ENCODE measurements around the gene MAG. TPM values are rescaled to one million over a fixed set of nuclear protein-coding genes. Genes with fewer than 3 reads are reported as not detected.

MAG gene, protein sequence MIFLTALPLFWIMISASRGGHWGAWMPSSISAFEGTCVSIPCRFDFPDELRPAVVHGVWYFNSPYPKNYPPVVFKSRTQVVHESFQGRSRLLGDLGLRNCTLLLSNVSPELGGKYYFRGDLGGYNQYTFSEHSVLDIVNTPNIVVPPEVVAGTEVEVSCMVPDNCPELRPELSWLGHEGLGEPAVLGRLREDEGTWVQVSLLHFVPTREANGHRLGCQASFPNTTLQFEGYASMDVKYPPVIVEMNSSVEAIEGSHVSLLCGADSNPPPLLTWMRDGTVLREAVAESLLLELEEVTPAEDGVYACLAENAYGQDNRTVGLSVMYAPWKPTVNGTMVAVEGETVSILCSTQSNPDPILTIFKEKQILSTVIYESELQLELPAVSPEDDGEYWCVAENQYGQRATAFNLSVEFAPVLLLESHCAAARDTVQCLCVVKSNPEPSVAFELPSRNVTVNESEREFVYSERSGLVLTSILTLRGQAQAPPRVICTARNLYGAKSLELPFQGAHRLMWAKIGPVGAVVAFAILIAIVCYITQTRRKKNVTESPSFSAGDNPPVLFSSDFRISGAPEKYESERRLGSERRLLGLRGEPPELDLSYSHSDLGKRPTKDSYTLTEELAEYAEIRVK
- total RNA-seq (under 1 TPM in 2 of 5 donors, not detected in 3; 0.16 to 0.19 TPM), total RNA-seq (0 to 0.37 (median 0) reads per million in 29 experiments)
- total RNA-seq (2013): 0.07 TPM

DNA sequence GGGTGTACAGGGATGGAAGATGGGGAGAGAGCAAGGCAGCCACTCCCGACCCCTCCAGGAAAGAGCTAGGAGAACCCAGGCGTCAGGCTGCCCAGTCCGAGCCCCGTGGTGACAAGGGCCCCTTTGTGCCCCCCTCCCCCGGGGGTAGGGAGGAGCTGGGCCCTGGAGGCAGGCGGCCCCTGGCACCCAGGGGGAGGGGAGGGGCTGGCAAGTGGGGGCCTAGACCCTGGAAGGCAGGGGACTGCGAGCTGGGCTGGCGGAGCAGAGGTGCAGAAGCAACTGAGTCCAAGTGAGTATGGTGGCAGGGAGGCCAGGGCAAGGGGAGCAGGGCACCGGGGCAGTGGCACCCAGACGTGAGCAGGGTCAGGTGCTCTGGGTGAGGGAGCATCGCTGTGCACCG lies at the start of gene MAG:
Gene MAG (plus strand): TSS at position 246 of the 400 bp plus-strand sequence. CDS start 3,248 bp downstream, outside the sequence.
- Mint-ChIP-seq H3K9me3 (no peaks in the 10 kb centered on the region), H3K4me3 (no peak within 1 kb of the TSS), H3K36me3 (no peaks in the 10 kb centered on the region), H3K27me3 (peaks cover 0 to 3% of the 10 kb centered on the region in 2 donors), H3K4me1 (peaks cover 0 to 8% (median 7%) of the 10 kb centered on the region in 3 donors), H3K27ac (no peak within 1 kb of the TSS)
- no peak for DNase-seq
- peaks cover 0 to 11% of the 10 kb centered on the region in 2 experiments for H3K4me1 ChIP-seq (ENCODE audit: control insufficient read depth in 1 of 2, extremely low read depth in 1 of 2, insufficient read depth in 2 of 2, low read length in 2 of 2)
- no peaks in the 10 kb centered on the region for H3K36me3 ChIP-seq (ENCODE audit: control insufficient read depth in 2 of 2, extremely low read depth in 1 of 2, insufficient read depth in 1 of 2, low read length in 1 of 2)
- WGBS (ENCODE audit: insufficient coverage): 79% methylated on average over 10 of the region's 12 CpGs
- ChIA-PET POLR2A (no interaction called here), CTCF (interaction anchor here in 1 of 2 donors (0.5 kb wide), 1 partner anchor 40 kb away, joined by 4 read pairs; no protein-coding TSS in a partner anchor)
- H3K9me3 ChIP-seq: no peaks in the 10 kb centered on the region
- ATAC-seq (replicated peaks in 1 of 4): no peak
- no peak within 1 kb of the TSS for H3K27ac ChIP-seq (ENCODE audit: low read length)
- H3K27me3 ChIP-seq (replicated peaks in 1 of 2; ENCODE audit: control insufficient read depth in 2 of 2, extremely low read depth in 1 of 2, insufficient read depth in 2 of 2, low read length in 1 of 2): peaks cover 0 to 24% of the 10 kb centered on the region in 2 experiments
- no peak within 1 kb of the TSS for H3K4me3 ChIP-seq (ENCODE audit: control insufficient read depth in 1 of 2, extremely low read depth in 1 of 2, low read length in 1 of 2)

DNA sequence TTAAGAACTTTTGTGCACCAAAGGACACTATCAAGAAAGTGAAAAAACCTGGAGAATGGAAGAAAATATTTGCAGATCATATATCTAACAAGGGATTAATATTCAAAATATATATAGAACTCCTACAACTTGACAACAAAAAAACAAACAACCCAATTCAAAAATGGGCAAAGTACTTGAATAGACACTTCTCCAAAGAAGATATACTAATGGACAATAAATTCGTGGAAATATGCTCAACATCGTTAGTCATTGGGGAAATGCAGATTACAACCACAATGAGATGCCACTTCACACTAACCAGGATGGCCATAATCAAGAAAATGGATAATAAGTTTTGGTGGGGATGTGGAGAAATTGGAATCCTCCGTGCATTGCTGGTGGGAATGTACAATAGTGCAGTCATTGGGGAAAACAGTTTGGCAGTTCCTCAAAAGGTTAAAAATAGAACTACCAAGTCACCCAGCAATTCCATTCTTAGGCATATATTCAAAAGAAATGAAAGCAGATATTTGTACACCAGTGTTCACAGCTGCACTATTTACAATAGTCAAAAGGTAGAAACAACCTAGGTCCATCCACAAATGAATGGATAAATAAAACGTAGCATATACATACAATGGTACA lies 45.4 kb upstream of the MAG start:
- Mint-ChIP-seq H3K27ac (peak overlapping the region; percentile 24 to 96), H3K4me1 (peaks cover 29 to 46% (median 35%) of the 10 kb centered on the region in 3 donors)
- WGBS (ENCODE audit: insufficient coverage): no CpG with 5 or more reads among the region's 4 CpGs

DNA sequence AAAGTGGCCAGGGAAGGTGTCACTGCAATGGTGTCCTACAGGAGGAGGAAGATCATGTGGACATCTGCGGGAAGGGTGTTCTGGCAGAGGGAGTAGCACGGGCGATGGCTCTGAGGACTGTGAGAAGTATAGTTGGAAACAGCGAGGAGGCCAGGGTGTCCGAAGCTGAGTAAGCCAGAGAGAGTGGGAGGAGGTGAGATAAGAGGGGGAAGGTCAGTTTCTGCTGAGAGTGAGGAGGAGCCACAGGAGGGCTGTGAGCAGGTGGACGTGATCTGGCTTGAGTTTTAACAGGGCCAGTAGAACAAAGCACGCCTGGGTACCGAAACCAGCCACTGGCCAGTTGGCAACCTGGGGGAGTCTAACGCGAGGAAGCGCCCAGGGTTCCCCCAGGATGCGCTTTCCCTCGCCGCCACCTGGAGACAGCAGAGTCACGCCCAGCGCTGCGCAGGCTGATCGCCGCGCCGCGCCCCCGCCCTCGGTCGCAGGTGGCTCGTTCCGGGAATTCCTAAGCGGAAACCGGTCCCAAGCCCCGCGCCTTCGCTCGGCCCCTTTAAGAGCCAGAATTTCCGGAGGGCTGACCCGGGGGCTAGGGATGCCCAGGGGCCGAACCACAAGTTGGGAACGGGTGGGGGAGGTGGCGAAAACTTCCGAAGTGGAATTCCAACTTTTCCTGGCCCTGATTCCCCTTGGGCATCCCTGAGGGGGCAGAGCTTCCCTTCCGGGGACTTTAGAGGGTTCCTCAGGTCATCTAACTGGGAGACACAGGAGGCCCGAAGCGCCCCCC lies 44.2 kb upstream of the MAG start:
- H3K27ac Mint-ChIP-seq: peak overlapping the region; percentile 96 to 98
- CTCF ChIA-PET: interaction anchor here in 1 of 2 donors (1.0 kb wide), 1 partner anchor 247 kb away, joined by 3 read pairs; no protein-coding TSS in a partner anchor
- Histone ChIP-seq H3K4me3 (ENCODE audit: control insufficient read depth in 1 of 2, extremely low read depth in 1 of 2, low read length in 1 of 2) (peak overlapping the region; percentile 72 to 85), H3K27me3 (replicated peaks in 1 of 2; ENCODE audit: control insufficient read depth in 2 of 2, extremely low read depth in 1 of 2, insufficient read depth in 2 of 2, low read length in 1 of 2) (peaks cover 2 to 26% of the 10 kb centered on the region in 2 experiments), H3K9me3 (no peaks in the 10 kb centered on the region), H3K36me3 (ENCODE audit: control insufficient read depth in 2 of 2, extremely low read depth in 1 of 2, insufficient read depth in 1 of 2, low read length in 1 of 2) (no peaks in the 10 kb centered on the region), H3K27ac (ENCODE audit: low read length) (peak overlapping the region; percentile 90), H3K4me1 (ENCODE audit: control insufficient read depth in 1 of 2, extremely low read depth in 1 of 2, insufficient read depth in 2 of 2, low read length in 2 of 2) (peaks cover 3 to 31% of the 10 kb centered on the region in 2 experiments)
- H3K27me3 Mint-ChIP-seq: peaks cover 3 to 6% of the 10 kb centered on the region in 2 donors
- 5% methylated on average over 32 of the region's 42 CpGs for WGBS (ENCODE audit: insufficient coverage)
- POLR2A ChIA-PET: no interaction called here
- peaks cover 28 to 46% (median 39%) of the 10 kb centered on the region in 3 donors for H3K4me1 Mint-ChIP-seq
- peak in 28 of 35 experiments; percentile 28 to 76 (median 42) for DNase-seq
- H3K36me3 Mint-ChIP-seq: peaks cover 18% of the 10 kb centered on the region
- H3K4me3 Mint-ChIP-seq: peak overlapping the region; percentile 86 to 95 (median 91)
- peaks cover 4 to 11% (median 6%) of the 10 kb centered on the region in 3 donors for H3K9me3 Mint-ChIP-seq
- peak; percentile 38 to 56 (median 42) for ATAC-seq (replicated peaks in 1 of 4)

More for the DNA sequence above, 45.4 kb upstream of the MAG start:
- Mint-ChIP-seq H3K36me3 (peaks cover 16% of the 10 kb centered on the region), H3K27me3 (peaks cover 3 to 6% of the 10 kb centered on the region in 2 donors), H3K9me3 (peaks cover 4 to 11% (median 10%) of the 10 kb centered on the region in 3 donors), H3K4me3 (peak overlapping the region; percentile 86 to 95 (median 91))
- ATAC-seq (replicated peaks in 1 of 4) (no peak), DNase-seq (no peak)
- Histone ChIP-seq H3K27me3 (replicated peaks in 1 of 2; ENCODE audit: control insufficient read depth in 2 of 2, extremely low read depth in 1 of 2, insufficient read depth in 2 of 2, low read length in 1 of 2) (peaks cover 2 to 26% of the 10 kb centered on the region in 2 experiments), H3K27ac (ENCODE audit: low read length) (no peak overlapping the region), H3K36me3 (ENCODE audit: control insufficient read depth in 2 of 2, extremely low read depth in 1 of 2, insufficient read depth in 1 of 2, low read length in 1 of 2) (no peaks in the 10 kb centered on the region), H3K4me1 (ENCODE audit: control insufficient read depth in 1 of 2, extremely low read depth in 1 of 2, insufficient read depth in 2 of 2, low read length in 2 of 2) (peaks cover 3 to 31% of the 10 kb centered on the region in 2 experiments), H3K9me3 (peaks cover 3% of the 10 kb centered on the region), H3K4me3 (ENCODE audit: control insufficient read depth in 1 of 2, extremely low read depth in 1 of 2, low read length in 1 of 2) (no peak overlapping the region)
- ChIA-PET CTCF (no interaction called here), POLR2A (no interaction called here)

DNA sequence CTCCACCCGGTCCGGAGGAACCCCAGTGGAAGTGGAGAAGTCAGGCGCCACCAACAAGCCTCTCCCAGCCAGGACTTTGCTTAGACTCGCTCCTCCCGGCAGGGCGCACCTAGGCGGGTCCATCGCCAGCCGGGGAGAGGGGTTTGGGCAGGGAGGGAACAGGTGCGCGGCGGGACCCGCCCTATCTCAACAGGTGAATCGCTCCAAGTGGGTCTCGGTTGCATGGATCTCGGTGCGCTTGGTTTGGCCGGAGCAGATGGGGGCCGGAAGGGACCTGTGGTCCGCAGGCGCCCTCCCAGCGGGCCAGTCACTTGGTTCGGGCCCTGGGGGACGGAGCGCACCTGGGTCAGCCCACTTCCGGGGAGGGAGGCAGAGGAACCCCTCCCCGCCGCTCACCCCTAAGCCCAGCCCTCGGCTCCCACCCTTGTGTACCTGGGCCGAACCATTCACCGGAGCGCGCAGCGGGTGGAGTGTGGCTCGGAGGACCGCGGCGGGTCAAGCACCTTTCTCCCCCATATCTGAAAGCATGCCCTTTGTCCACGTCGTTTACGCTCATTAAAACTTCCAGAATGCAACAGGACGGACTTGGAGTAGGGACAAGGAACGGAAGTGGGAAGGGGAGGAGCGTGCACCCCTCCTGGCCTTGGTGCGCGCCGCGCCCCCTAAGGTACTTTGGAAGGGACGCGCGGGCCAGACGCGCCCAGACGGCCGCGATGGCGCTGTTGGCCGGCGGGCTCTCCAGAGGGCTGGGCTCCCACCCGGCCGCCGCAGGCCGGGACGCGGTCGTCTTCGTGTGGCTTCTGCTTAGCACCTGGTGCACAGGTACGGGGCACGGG lies 43.4 kb upstream of the MAG start, which contains the start of gene LSR:
Gene LSR (plus strand): TSS at position 693 of the 836 bp plus-strand sequence. CDS start 21 bp downstream, at position 714.
- Mint-ChIP-seq H3K27me3 (peaks cover 3 to 5% of the 10 kb centered on the region in 2 donors), H3K4me3 (peak within 1 kb of the TSS; percentile 86 to 95 (median 91)), H3K27ac (peak within 1 kb of the TSS; percentile 96 to 98), H3K36me3 (peaks cover 18% of the 10 kb centered on the region), H3K9me3 (peaks cover 4 to 11% (median 5%) of the 10 kb centered on the region in 3 donors), H3K4me1 (peaks cover 31 to 50% (median 39%) of the 10 kb centered on the region in 3 donors)
- CTCF ChIA-PET: interaction anchor here in 1 of 2 donors (1.0 kb wide), 1 partner anchor 247 kb away, joined by 3 read pairs; no protein-coding TSS in a partner anchor
- H3K4me3 ChIP-seq (ENCODE audit: control insufficient read depth in 1 of 2, extremely low read depth in 1 of 2, low read length in 1 of 2): peak within 1 kb of the TSS; percentile 72 to 85
- DNase-seq: peak; percentile 34 to 83 (median 67)
- peaks cover 3 to 31% of the 10 kb centered on the region in 2 experiments for H3K4me1 ChIP-seq (ENCODE audit: control insufficient read depth in 1 of 2, extremely low read depth in 1 of 2, insufficient read depth in 2 of 2, low read length in 2 of 2)
- peak; percentile 87 to 91 (median 90) for ATAC-seq (replicated peaks in 1 of 4)
- H3K27ac ChIP-seq (ENCODE audit: low read length): peak within 1 kb of the TSS; percentile 90
- H3K9me3 ChIP-seq: no peaks in the 10 kb centered on the region
- H3K27me3 ChIP-seq (replicated peaks in 1 of 2; ENCODE audit: control insufficient read depth in 2 of 2, extremely low read depth in 1 of 2, insufficient read depth in 2 of 2, low read length in 1 of 2): peaks cover 2 to 26% of the 10 kb centered on the region in 2 experiments
- under 1% methylated on average over 57 of the region's 69 CpGs for WGBS (ENCODE audit: insufficient coverage)
- H3K36me3 ChIP-seq (ENCODE audit: control insufficient read depth in 2 of 2, extremely low read depth in 1 of 2, insufficient read depth in 1 of 2, low read length in 1 of 2): no peaks in the 10 kb centered on the region
- POLR2A ChIA-PET: no interaction called here

DNA sequence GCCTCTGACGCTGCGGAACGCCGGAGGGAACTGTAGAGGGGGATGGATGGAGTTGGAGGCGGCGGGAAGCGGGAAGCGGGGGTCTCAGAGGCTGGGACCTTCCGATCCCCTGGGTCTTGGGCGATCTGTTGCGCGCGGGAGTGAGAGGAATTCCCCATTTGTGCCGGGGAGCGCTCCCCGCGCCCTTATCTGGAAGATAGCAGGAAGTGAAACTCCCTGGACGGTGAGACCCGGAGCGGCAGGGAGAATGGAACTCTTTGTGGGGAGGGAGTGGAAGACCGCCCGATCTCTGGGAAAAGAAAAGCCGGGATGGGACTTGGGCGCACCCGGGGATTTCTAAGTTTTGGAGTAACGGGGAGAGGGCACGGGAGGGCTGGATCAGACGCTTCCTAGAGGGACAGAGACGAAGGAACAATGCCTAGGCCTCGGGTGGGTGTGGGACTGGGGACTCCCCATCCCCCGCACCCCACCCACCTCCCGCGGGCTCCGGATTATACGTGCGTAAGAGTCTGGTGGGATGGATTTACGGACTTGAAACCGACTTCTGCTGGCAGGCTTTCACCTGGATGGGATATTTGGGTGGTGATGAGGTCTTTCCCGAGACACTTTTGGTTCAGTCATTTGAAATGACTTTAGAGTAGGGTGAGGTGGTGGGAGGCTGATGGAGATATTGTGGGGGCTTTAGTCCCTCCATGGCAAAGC lies 42.7 kb upstream of the MAG start:
- no peak for ATAC-seq (replicated peaks in 1 of 4)
- DNase-seq: peak in 1 of 35 experiments; percentile 13
- WGBS (ENCODE audit: insufficient coverage): 16% methylated on average over 19 of the region's 39 CpGs
- peaks cover 13% of the 10 kb centered on the region for H3K36me3 Mint-ChIP-seq
- no peaks in the 10 kb centered on the region for H3K36me3 ChIP-seq (ENCODE audit: control insufficient read depth in 2 of 2, extremely low read depth in 1 of 2, insufficient read depth in 1 of 2, low read length in 1 of 2)
- peak overlapping the region; percentile 90 for H3K27ac ChIP-seq (ENCODE audit: low read length)
- peaks cover 2 to 26% of the 10 kb centered on the region in 2 experiments for H3K27me3 ChIP-seq (replicated peaks in 1 of 2; ENCODE audit: control insufficient read depth in 2 of 2, extremely low read depth in 1 of 2, insufficient read depth in 2 of 2, low read length in 1 of 2)
- ChIA-PET POLR2A (no interaction called here), CTCF (no interaction called here)
- H3K9me3 ChIP-seq: no peaks in the 10 kb centered on the region
- peaks cover 31 to 50% (median 39%) of the 10 kb centered on the region in 3 donors for H3K4me1 Mint-ChIP-seq
- H3K4me3 Mint-ChIP-seq: peak overlapping the region; percentile 86 to 95 (median 91)
- H3K27me3 Mint-ChIP-seq: peaks cover 3 to 5% of the 10 kb centered on the region in 2 donors
- H3K4me3 ChIP-seq (ENCODE audit: control insufficient read depth in 1 of 2, extremely low read depth in 1 of 2, low read length in 1 of 2): peak overlapping the region; percentile 72 to 85
- peaks cover 0 to 6% (median 0%) of the 10 kb centered on the region in 3 donors for H3K9me3 Mint-ChIP-seq
- H3K4me1 ChIP-seq (ENCODE audit: control insufficient read depth in 1 of 2, extremely low read depth in 1 of 2, insufficient read depth in 2 of 2, low read length in 2 of 2): peaks cover 3 to 31% of the 10 kb centered on the region in 2 experiments
- H3K27ac Mint-ChIP-seq: peak overlapping the region; percentile 96 to 98
